K562 (cell line): ENCODE data around the gene ZAP70. TPM values are rescaled to one million over a fixed set of nuclear protein-coding genes. Genes with fewer than 3 reads are reported as not detected.

Experiments
- CCNT2 ChIP-seq: IDR thresholded peaks from 2 replicates; pipeline ENCODE4 v1.6.1; 2011; ENCODE audit warnings: borderline replicate concordance, low read depth, mild to moderate bottlenecking, moderate library complexity, mixed read lengths, low read length; ENCODE audit not compliant: insufficient read length; ENCODE audit errors: extremely low read depth
- E2F8 ChIP-seq: fragments of 450-650 bp; IDR thresholded peaks from 2 replicates; pipeline ENCODE4 v1.7.1; 2018; ENCODE audit warnings: mild to moderate bottlenecking, low read depth; ENCODE audit not compliant: partially characterized antibody
- EP300 ChIP-seq: IDR thresholded peaks from 2 replicates; pipeline ENCODE4 v1.6.1; 2012; ENCODE audit warnings: low read length, improper control_type of control experiment
- GATA2 ChIP-seq: sonication (generic); formaldehyde crosslinking; IDR thresholded peaks from 2 replicates; pipeline ENCODE4 v1.4.0; 2020; ENCODE audit warnings: mild to moderate bottlenecking, missing genetic modification reagents
- HBP1 ChIP-seq: fragments of 450-650 bp; formaldehyde crosslinking; IDR thresholded peaks from 2 replicates; pipeline ENCODE4 v1.4.0; 2022; ENCODE audit warnings: missing genetic modification characterization
- HLTF ChIP-seq: fragments of 450-650 bp; IDR thresholded peaks from 2 replicates; pipeline ENCODE4 v1.6.1; 2016
- MAX ChIP-seq: sonication (generic); formaldehyde crosslinking; IDR thresholded peaks from 2 replicates; pipeline ENCODE4 v1.9.0; 2022; ENCODE audit warnings: mild to moderate bottlenecking, missing genetic modification reagents
- MXI1 ChIP-seq: IDR thresholded peaks from 2 replicates; pipeline ENCODE4 v1.6.1; 2011; ENCODE audit warnings: low read depth, mild to moderate bottlenecking, improper control_type of control experiment, low read length
- NBN ChIP-seq: fragments of 450-650 bp; IDR thresholded peaks from 2 replicates; pipeline ENCODE4 v1.6.1; 2016; ENCODE audit warnings: low read depth, mild to moderate bottlenecking
- NCOA6 ChIP-seq: fragments of 450-650 bp; IDR thresholded peaks from 2 replicates; pipeline ENCODE4 v1.6.1; 2017; ENCODE audit warnings: mild to moderate bottlenecking
- NFATC3 ChIP-seq: fragments of 450-650 bp; IDR thresholded peaks from 2 replicates; pipeline ENCODE4 v1.6.1; 2017; ENCODE audit warnings: mild to moderate bottlenecking
- RAD21 ChIP-seq, 2 experiments: fragments of 250-450 bp in 1 of 2; fragments of 450-650 bp in 1 of 2; sonication (Bioruptor Pico) in 1 of 2; formaldehyde crosslinking in 1 of 2; IDR thresholded peaks in 1 of 2; conservative IDR thresholded peaks in 1 of 2; 2 replicates each; pipeline versions ENCODE4 v1.4.0 to v1.8.0; 2020 to 2022; ENCODE audit warnings: mild to moderate bottlenecking in 2 of 2, moderate library complexity in 1 of 2
- SIRT6 ChIP-seq: IDR thresholded peaks from one replicate; pipeline ENCODE4 v1.6.1; 2012; ENCODE audit warnings: low read depth, mild to moderate bottlenecking, control low read depth, inconsistent platforms, low read length, moderate library complexity
- USF1 ChIP-seq: sonication (generic); formaldehyde crosslinking; IDR thresholded peaks from 2 replicates; pipeline ENCODE4 v1.9.0; 2022; ENCODE audit warnings: mild to moderate bottlenecking, missing genetic modification reagents
- YY1 ChIP-seq, 3 experiments: IDR thresholded peaks; 2 replicates each; pipeline ENCODE4 v1.6.1; 2011; ENCODE audit warnings: low read length in 2 of 3, mild to moderate bottlenecking in 2 of 3, moderate library complexity in 2 of 3, borderline replicate concordance in 1 of 3, control low read depth in 1 of 3, low read depth in 1 of 3; ENCODE audit not compliant: insufficient read depth in 3 of 3, insufficient replicate concordance in 2 of 3, control insufficient read depth in 1 of 3, insufficient read length in 1 of 3; ENCODE audit errors: extremely low read depth in 1 of 3
- ZFP91 ChIP-seq: sonication (generic); formaldehyde crosslinking; IDR thresholded peaks from 2 replicates; pipeline ENCODE4 v1.8.0; 2022; ENCODE audit warnings: mild to moderate bottlenecking, missing genetic modification reagents
- ZNF239 ChIP-seq: fragments of 250-450 bp; sonication (Bioruptor Pico); IDR thresholded peaks from 2 replicates; pipeline ENCODE4 v1.4.0; 2020; ENCODE audit warnings: mild to moderate bottlenecking
- ZNF311 ChIP-seq: fragments of 250-450 bp; sonication (Bioruptor Pico); IDR thresholded peaks from 2 replicates; pipeline ENCODE4 v1.4.0; 2020; ENCODE audit warnings: mild to moderate bottlenecking, moderate library complexity
- ZNF766 ChIP-seq: fragments of 200-800 bp; sonication (Bioruptor generic); conservative IDR thresholded peaks from 2 replicates; pipeline ENCODE4 v1.6.1; 2016; ENCODE audit warnings: missing genetic modification characterization, missing compliant biosample characterization
- polyA plus RNA-seq, 8 experiments: library from polyadenylated mRNA; depleted of rRNA in 4 of 8; stranded (reverse) in 5 of 8; unstranded in 3 of 8; fragments of >200 nt; fragmentation: Nextera tagmentation in 2 of 8; fragmentation: Illumina TruSeq in 1 of 8; extraction: Ambion mirVana in 2 of 8; extraction: Trizol in 1 of 8; gene quantifications; 2 replicates each; pipeline versions ENCODE4 v1.2.1 to v1.2.3, GENCODE V29; 2011 to 2014; ENCODE audit warnings: inconsistent platforms in 1 of 8, missing spikeins in 1 of 8
- total RNA-seq, 7 experiments: library from RNA; depleted of rRNA in 6 of 7; stranded (reverse); fragments of >200 nt in 6 of 7; fragmentation: Illumina TruSeq in 2 of 7; extraction: Trizol in 2 of 7; gene quantifications; 2 replicates each; pipeline versions ENCODE4 v1.2.1 to v1.2.3, GENCODE V29; 2011 to 2021; ENCODE audit warnings: low replicate concordance in 1 of 7

Gene ZAP70
- total and polyA plus RNA-seq, 9 of the 15 experiments (the other 6 are each of a cell fraction or from before 2014, with no cell fraction given): 0.06 to 0.80 (median 0.21) TPM; not detected in 1

GRCh38 chr2:97663962-97664635, 49.3 kb upstream of the ZAP70 start, which contains the start of gene ACTR1B (continued):
- TF ChIP-seq E2F8 (peak; percentile 86), HBP1 (CRISPR knock-in tag) (0 out of 2 replicates have a peak, but pooled peaks have one; percentile 11), SIRT6 (no peak), MXI1 (peak; percentile 60; the same call in 1 of the 2 replicates), YY1 (IDR thresholded peaks at IDR 0.05; ENCODE audit: borderline replicate concordance in 1 of 3, control insufficient read depth in 1 of 3, extremely low read depth in 1 of 3, insufficient read depth in 3 of 3, insufficient read length in 1 of 3, insufficient replicate concordance in 2 of 3, low read depth in 1 of 3, low read length in 2 of 3) (peak in 2 of 3 experiments; percentile 42 to 44), ZNF766 (CRISPR knock-in tag) (0 out of 2 replicates have a peak, but pooled peaks have one; percentile 13), MAX (CRISPR knock-in tag) (peak; percentile 39), EP300 (0 out of 2 replicates have a peak, but pooled peaks have one; percentile 0), NCOA6 (no peak), USF1 (CRISPR knock-in tag) (no peak), CCNT2 (peak; percentile 65), ZFP91 (CRISPR knock-in tag) (peak; percentile 99), NFATC3 (peak; percentile 50; the same call in 1 of the 2 replicates), GATA2 (CRISPR knock-in tag) (no peak), ZNF239 (CRISPR knock-in tag) (no peak), ZNF311 (CRISPR knock-in tag) (no peak), NBN (peak; percentile 52; the same call in 1 of the 2 replicates), RAD21 (CRISPR knock-in tag; conservative IDR thresholded peaks at IDR 0.05 in 1 of 2, IDR thresholded peaks at IDR 0.05 in 1 of 2) (peak; percentile 47 to 59), HLTF (no peak)
